Upper lobe of right lung (tissue), 1 donor: ENCODE measurements around the gene FN3KRP. TPM values are rescaled to one million over a fixed set of nuclear protein-coding genes. Genes with fewer than 3 reads are reported as not detected.

ENCODE experiments used
- ATAC-seq: fragments of 200-7000 bp; cut with Tn5 transposase; one replicate; pipeline ENCODE4 v1.9.1; 2020; ENCODE audit warnings: mild to moderate bottlenecking, moderate library complexity
- DNase-seq: peaks from one replicate; pipeline ENCODE4 v3.0.0-alpha.2; 2020
- H3K27ac ChIP-seq: fragments of 200-600 bp; one replicate; pipeline ENCODE4 v1.8.0; 2022
- H3K27me3 ChIP-seq: fragments of 200-600 bp; one replicate; pipeline ENCODE4 v1.8.0; 2022; ENCODE audit warnings: mild to moderate bottlenecking
- H3K36me3 ChIP-seq: fragments of 200-600 bp; one replicate; pipeline ENCODE4 v1.8.0; 2022
- H3K4me1 ChIP-seq: fragments of 200-600 bp; one replicate; pipeline ENCODE4 v1.8.0; 2022
- H3K4me3 ChIP-seq: fragments of 200-600 bp; one replicate; pipeline ENCODE4 v1.8.0; 2022; ENCODE audit warnings: mild to moderate bottlenecking
- H3K9me3 ChIP-seq: fragments of 200-600 bp; one replicate; pipeline ENCODE4 v1.8.0; 2022
- intact Hi-C: fragments of 100-400 bp; cut with DNase I; formaldehyde crosslinking; loops from one replicate; pipeline ENCODE4 v1.11.0; 2022
- total RNA-seq: library from RNA; stranded (reverse); fragmentation: NEBNext Ultra II Directional; extraction: Animal tissue kit (Norgen Biotek cat#: 25700); gene quantifications from one replicate; pipeline ENCODE4 v1.2.1, GENCODE V29; 2021
- TF ChIP-seq, protein P1 (sequence below): fragments of 200-600 bp; IDR thresholded peaks from one replicate; pipeline ENCODE4 v1.8.0; 2022; ENCODE audit warnings: antibody characterized with exemption
- donor health status: DM: no; HTN: yes; CAD: no; lungs with severe emphysema.

FN3KRP gene
- total RNA-seq, 1 donor from 2014 or later: 21.4 TPM

DNA sequence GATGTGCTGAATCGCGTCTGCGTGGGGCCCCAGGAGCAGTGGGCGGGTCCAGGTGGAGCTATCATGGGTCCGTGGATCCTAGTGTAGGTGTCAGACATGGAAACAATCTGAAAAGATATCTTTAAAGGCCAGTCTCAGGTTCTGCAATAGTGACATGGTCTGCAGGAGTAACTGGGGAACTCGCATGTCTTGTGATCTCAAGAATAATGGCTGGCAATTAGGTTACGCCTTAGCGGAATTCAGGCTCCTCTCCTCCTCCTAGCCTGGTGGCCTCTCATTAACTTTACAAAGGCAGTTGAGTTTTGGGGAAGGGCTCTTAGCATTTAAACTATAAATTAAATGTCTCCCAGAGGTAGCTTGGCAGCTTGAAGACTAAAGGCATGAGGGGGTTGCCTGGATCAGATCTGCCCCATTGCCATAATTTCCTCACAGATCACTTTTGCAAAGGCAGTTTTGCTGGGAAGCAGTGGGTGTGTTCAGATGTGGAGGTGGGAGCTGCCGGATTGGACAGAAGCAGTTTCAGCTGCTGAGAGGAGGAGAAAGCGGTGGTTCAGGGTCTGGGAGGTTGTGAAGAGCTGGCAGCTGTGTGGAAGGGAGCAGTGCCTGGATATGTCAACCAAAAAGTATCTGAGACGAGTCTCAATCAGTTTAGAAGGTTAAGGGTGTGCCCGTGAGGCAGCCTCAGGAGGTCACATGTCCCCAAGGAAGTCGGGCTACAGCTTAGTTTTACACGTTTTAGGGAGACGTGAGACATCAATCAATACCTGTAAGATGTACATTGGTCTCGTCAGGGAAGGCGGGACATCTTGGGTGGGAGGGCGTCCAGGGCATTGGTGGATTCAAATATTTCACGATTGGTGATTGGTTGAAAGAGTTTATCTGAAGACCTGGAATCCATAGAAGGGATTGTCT is 38.0 kb downstream of the FN3KRP start:
- ATAC-seq: no peak
- Histone ChIP-seq H3K36me3 (no peaks in the 10 kb centered on the region), H3K27ac (no peak overlapping the region), H3K27me3 (no peaks in the 10 kb centered on the region), H3K4me1 (peaks cover 6% of the 10 kb centered on the region), H3K9me3 (no peaks in the 10 kb centered on the region), H3K4me3 (no peak overlapping the region)
- no peak for DNase-seq
- TF ChIP-seq, protein P1, sequence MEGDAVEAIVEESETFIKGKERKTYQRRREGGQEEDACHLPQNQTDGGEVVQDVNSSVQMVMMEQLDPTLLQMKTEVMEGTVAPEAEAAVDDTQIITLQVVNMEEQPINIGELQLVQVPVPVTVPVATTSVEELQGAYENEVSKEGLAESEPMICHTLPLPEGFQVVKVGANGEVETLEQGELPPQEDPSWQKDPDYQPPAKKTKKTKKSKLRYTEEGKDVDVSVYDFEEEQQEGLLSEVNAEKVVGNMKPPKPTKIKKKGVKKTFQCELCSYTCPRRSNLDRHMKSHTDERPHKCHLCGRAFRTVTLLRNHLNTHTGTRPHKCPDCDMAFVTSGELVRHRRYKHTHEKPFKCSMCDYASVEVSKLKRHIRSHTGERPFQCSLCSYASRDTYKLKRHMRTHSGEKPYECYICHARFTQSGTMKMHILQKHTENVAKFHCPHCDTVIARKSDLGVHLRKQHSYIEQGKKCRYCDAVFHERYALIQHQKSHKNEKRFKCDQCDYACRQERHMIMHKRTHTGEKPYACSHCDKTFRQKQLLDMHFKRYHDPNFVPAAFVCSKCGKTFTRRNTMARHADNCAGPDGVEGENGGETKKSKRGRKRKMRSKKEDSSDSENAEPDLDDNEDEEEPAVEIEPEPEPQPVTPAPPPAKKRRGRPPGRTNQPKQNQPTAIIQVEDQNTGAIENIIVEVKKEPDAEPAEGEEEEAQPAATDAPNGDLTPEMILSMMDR: no peak
- intact Hi-C loops: no loop called here

DNA sequence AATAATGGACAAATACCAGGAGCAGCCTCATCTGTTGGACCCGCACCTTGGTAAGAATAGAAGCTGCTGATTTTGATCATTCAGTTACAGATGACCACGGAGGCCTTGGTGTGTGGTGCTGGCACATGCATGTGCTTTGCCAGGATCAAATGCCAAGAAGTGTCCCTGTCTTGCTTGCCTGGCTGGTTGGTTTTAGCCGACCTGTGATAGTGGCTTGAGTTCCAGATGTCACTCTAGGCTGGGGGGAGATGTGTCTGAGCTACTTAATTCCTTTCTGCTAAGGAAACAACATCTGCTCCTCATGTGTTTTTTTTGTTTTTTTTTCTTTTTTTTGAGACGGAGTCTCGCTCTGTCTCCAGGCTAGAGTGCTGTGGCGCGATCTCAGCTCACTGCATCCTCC is 39.7 kb downstream of the FN3KRP start:
- no peak for DNase-seq
- Histone ChIP-seq H3K9me3 (no peaks in the 10 kb centered on the region), H3K4me3 (no peak overlapping the region), H3K36me3 (peaks cover 7% of the 10 kb centered on the region), H3K4me1 (peaks cover 6% of the 10 kb centered on the region), H3K27me3 (no peaks in the 10 kb centered on the region), H3K27ac (no peak overlapping the region)
- TF ChIP-seq, protein P1: no peak
- ATAC-seq: no peak
- intact Hi-C loops: no loop called here

DNA sequence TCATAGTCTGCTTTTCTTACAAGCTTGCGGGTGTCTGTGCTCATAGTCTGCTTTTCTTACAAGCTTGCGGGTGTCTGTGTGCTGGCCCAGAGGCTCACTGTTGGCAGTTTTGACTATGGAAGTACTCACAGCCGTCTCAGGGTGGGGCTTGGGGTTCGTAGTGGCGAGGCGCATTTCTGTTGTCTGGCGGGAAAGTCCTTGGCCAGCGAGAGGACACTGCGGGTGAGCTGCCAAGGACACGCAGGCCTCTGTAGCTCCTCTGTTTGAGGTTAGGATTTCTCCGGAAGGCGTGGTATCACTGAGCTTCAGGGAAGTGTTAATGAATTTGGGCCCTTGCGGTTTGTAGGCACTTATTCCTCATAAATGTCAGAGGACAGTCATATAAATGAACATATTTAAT is 48.9 kb downstream of the FN3KRP start:
- peaks cover 39% of the 10 kb centered on the region for H3K36me3 ChIP-seq

DNA sequence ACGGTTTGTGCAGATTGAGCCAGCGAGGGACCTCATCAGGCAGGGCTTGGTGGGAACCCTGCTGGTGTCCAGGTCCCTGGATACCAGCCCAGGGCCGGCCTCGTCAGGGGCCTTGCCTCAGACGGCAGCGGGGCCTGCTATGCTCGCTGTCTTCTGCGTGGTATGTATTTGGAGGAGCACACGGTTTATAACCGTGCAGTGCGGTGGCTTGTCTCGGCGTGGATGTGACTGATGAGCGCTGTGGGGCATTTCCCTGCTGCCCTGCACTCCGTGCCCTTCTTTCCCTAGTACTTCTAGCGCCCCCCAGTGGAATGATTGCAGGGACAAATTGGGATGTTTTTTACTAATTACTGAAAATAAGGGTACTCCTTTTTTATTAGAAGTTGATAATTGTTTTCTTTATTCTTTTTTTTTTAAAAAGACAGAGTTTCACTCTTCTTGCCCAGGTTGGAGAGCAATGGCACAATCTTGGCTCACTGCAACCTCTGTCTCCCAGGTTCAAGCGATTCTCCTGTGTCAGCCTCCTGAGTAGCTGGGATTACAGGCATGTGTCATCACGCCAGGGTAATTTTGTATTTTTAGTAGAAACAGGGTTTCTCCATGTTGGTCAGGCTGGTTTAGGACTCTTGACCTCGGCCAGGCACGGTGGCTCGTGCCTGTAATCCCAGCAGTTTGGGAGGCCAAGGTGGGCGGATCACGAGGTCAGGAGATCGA is 50.7 kb downstream of the FN3KRP start:
- Histone ChIP-seq H3K9me3 (no peaks in the 10 kb centered on the region), H3K4me1 (no peaks in the 10 kb centered on the region), H3K4me3 (no peak overlapping the region), H3K36me3 (peaks cover 32% of the 10 kb centered on the region), H3K27me3 (no peaks in the 10 kb centered on the region), H3K27ac (no peak overlapping the region)
- TF ChIP-seq, protein P1: peak; percentile 58
- DNase-seq (no peak), ATAC-seq (peak; percentile 85)
- intact Hi-C loops: no loop called here

More for the DNA sequence above, 48.9 kb downstream of the FN3KRP start:
- TF ChIP-seq, protein P1: no peak
- H3K9me3 ChIP-seq: no peaks in the 10 kb centered on the region
- H3K4me3 ChIP-seq: no peak overlapping the region
- no peak overlapping the region for H3K27ac ChIP-seq
- intact Hi-C loops: no loop called here
- no peaks in the 10 kb centered on the region for H3K27me3 ChIP-seq
- DNase-seq (no peak), ATAC-seq (no peak)
- no peaks in the 10 kb centered on the region for H3K4me1 ChIP-seq

DNA sequence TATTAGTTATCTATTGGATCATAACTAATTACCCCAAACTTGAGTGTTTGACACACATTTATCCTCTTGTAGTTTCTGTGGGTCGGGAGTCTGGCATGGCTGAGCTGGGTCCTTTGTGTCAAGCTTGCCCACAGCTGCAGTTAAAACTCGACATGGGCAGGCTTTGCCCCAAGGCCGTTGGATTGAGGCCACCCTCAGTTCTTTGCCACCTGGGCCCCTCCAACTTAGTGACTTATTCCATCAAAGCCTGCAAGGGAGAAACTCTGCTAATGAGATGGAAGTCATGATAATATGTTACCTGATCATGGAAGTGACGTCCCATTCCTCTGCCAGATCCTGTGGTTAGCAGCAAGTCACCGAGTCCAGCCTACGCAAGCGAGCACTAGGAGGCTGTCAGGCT is 52.5 kb downstream of the FN3KRP start:
- no peaks in the 10 kb centered on the region for H3K9me3 ChIP-seq
- no peak overlapping the region for H3K27ac ChIP-seq
- no peak for DNase-seq
- H3K36me3 ChIP-seq: peaks cover 28% of the 10 kb centered on the region
- no peaks in the 10 kb centered on the region for H3K27me3 ChIP-seq
- TF ChIP-seq, protein P1: no peak
- no peak overlapping the region for H3K4me3 ChIP-seq
- no peaks in the 10 kb centered on the region for H3K4me1 ChIP-seq
- no peak for ATAC-seq
- intact Hi-C loops: no loop called here
